IMR-90 (cell line): ENCODE measurements around the gene HMGA1.
"Not testable (repeated sequence)": the region's sequence is repeated elsewhere in the genome, so short reads cannot be mapped to it uniquely, and the experiment has no call there.

Experiments used
- BHLHE40 ChIP-seq: fragments of 150-350 bp; IDR thresholded peaks from 2 replicates; pipeline ENCODE4 v1.6.1; 2016; ENCODE audit warnings: mild to moderate bottlenecking, low read depth, low read length
- CEBPB ChIP-seq: IDR thresholded peaks from 2 replicates; pipeline ENCODE4 v1.6.1; 2012; ENCODE audit warnings: low read depth, low read length, improper control_type of control experiment
- CHD1 ChIP-seq: IDR thresholded peaks from 2 replicates; pipeline ENCODE4 v1.6.1; 2012; ENCODE audit warnings: low read depth, low read length, improper control_type of control experiment
- CTCF ChIP-seq: conservative IDR thresholded peaks from 2 replicates; pipeline ENCODE4 v1.5.1; 2012; ENCODE audit warnings: mild to moderate bottlenecking, low read depth, low read length, improper control_type of control experiment
- ELK1 ChIP-seq: fragments of 150-350 bp; IDR thresholded peaks from 2 replicates; pipeline ENCODE4 v1.6.1; 2016; ENCODE audit warnings: low read depth, mild to moderate bottlenecking, low read length, moderate library complexity, borderline replicate concordance
- MAFK ChIP-seq: IDR thresholded peaks from 2 replicates; pipeline ENCODE4 v1.6.1; 2012; ENCODE audit warnings: low read depth, low read length, improper control_type of control experiment
- MXI1 ChIP-seq: IDR thresholded peaks from 2 replicates; pipeline ENCODE4 v1.6.1; 2012; ENCODE audit warnings: low read depth, mild to moderate bottlenecking, low read length, moderate library complexity, borderline replicate concordance
- POLR2A ChIP-seq: IDR thresholded peaks from 2 replicates; pipeline ENCODE4 v1.6.1; 2012; ENCODE audit warnings: mild to moderate bottlenecking, low read depth, low read length
- RAD21 ChIP-seq: IDR thresholded peaks from 2 replicates; pipeline ENCODE4 v1.6.1; 2012; ENCODE audit warnings: low read length, improper control_type of control experiment
- RCOR1 ChIP-seq: IDR thresholded peaks from 2 replicates; pipeline ENCODE4 v1.6.1; 2012; ENCODE audit warnings: mild to moderate bottlenecking, low read length, improper control_type of control experiment; ENCODE audit not compliant: insufficient replicate concordance
- SMC3 ChIP-seq: fragments of 150-350 bp; IDR thresholded peaks from 2 replicates; pipeline ENCODE4 v1.6.1; 2016; ENCODE audit warnings: low read depth, mild to moderate bottlenecking, antibody characterized with exemption, low read length, moderate library complexity

GRCh38 chr6:34269132-34269531, 32.5 kb downstream of the HMGA1 start:
- not testable (repeated sequence) for TF ChIP-seq SMC3, CEBPB, RAD21, CTCF, POLR2A, BHLHE40, CHD1, MAFK, MXI1, ELK1, RCOR1
